ENCODE data around the gene SDK1. TPM values are rescaled to one million over a fixed set of nuclear protein-coding genes. Genes with fewer than 3 reads are reported as not detected.

The SDK1 gene
- total and polyA plus RNA-seq, 2 donors (not counting 3 experiments of a cell fraction or from before 2014, with no cell fraction given): 1.6 to 3.9 TPM

GRCh38 chr7:3588341-3588740, 287.3 kb downstream of the SDK1 start:
- intact Hi-C loops (cut with micrococcal nuclease): no loop called here
- no TSS peak for BruUV-seq (replicated peaks)
- no peaks in the 10 kb centered on the region for H3K9me1 ChIP-seq (replicated peaks; ENCODE audit: control insufficient read depth, extremely low read depth, insufficient read depth, low read length)
- no peak for FAIRE-seq
- H4K20me1 ChIP-seq (replicated peaks; ENCODE audit: control insufficient read depth, extremely low read depth, insufficient read depth, low read length): no peaks in the 10 kb centered on the region
- H3K4me3 ChIP-seq (replicated peaks in 1 of 3; ENCODE audit: insufficient read depth in 1 of 3, low read depth in 1 of 3, low read length in 3 of 3): no peak overlapping the region
- H3K36me3 ChIP-seq (ENCODE audit: control insufficient read depth in 2 of 2, extremely low read depth in 1 of 2, insufficient read depth in 2 of 2, low read length in 2 of 2): no peaks in the 10 kb centered on the region
- no peak overlapping the region for H3K4me2 ChIP-seq (ENCODE audit: insufficient read depth, low read length)
- no peaks in the 10 kb centered on the region for H3K4me1 ChIP-seq (ENCODE audit: control insufficient read depth, extremely low read depth, insufficient read depth, low read length)
- H3K9me3 ChIP-seq (replicated peaks; ENCODE audit: control insufficient read depth, insufficient read depth, low read length): no peaks in the 10 kb centered on the region
- ChIA-PET CTCF (interaction anchor here (1.8 kb wide), 1 partner anchor 21 kb away, joined by 4 read pairs; no protein-coding TSS in a partner anchor), POLR2A (no interaction called here)
- no peak for DNase-seq (ENCODE audit: low read depth, low spot score)
- no peak overlapping the region for H2AFZ ChIP-seq (ENCODE audit: low read depth, low read length)
- H3K27ac ChIP-seq (ENCODE audit: insufficient read depth, low read depth, low read length): no peak overlapping the region
- TF ChIP-seq FOS (IDR thresholded peaks at IDR 0.05; ENCODE audit: borderline replicate concordance, insufficient read depth, low read length) (no peak), JUN (IDR thresholded peaks at IDR 0.05; ENCODE audit: borderline replicate concordance, insufficient read depth, insufficient read length, low read depth) (no peak), CTCF (IDR thresholded peaks at IDR 0.05; ENCODE audit: extremely low read depth in 1 of 2, insufficient read depth in 1 of 2, low read depth in 1 of 2, low read length in 2 of 2) (no peak), MYC (IDR thresholded peaks at IDR 0.05; ENCODE audit: low read depth, low read length) (no peak), POLR2A (IDR thresholded peaks at IDR 0.05; ENCODE audit: low read depth, low read length) (no peak), EZH2 (IDR thresholded peaks at IDR 0.05; ENCODE audit: borderline replicate concordance, low read depth, low read length, severe bottlenecking) (no peak), GATA2 (IDR thresholded peaks at IDR 0.05; ENCODE audit: insufficient read depth, insufficient read length, low read depth, low read length) (no peak), MAX (IDR thresholded peaks at IDR 0.05; ENCODE audit: insufficient read depth, insufficient read length) (no peak), POLR2AphosphoS5 (IDR thresholded peaks at IDR 0.05; ENCODE audit: insufficient read depth, low read depth, low read length) (no peak)
- dilution Hi-C loops (cut with MboI; ENCODE audit: extremely low pct_ligation_motif_present, low sequenced_read_pairs): no loop called here
- no peaks in the 10 kb centered on the region for H3K27me3 ChIP-seq (ENCODE audit: control insufficient read depth in 2 of 2, insufficient read depth in 2 of 2, low read length in 2 of 2)
- H3K9ac ChIP-seq (replicated peaks; ENCODE audit: extremely low read depth, insufficient read depth, low read length): no peak overlapping the region
- no peaks in the 10 kb centered on the region for H3K79me2 ChIP-seq (ENCODE audit: control insufficient read depth, insufficient read depth, low read length)

Data from endothelial cell of umbilical vein (primary cell).